ENCODE data around the gene STEAP4. TPM values are rescaled to one million over a fixed set of nuclear protein-coding genes. Genes with fewer than 3 reads are reported as not detected.
"Not testable (repeated sequence)": the region's sequence is repeated elsewhere in the genome, so short reads cannot be mapped to it uniquely, and the experiment has no call there.

The STEAP4 gene
- polyA plus RNA-seq, 2 donors: 3.7 to 6.2 TPM

GRCh38 chr7:88260719-88261118 lies 46.0 kb downstream of the STEAP4 start:
- no peak overlapping the region for H3K4me3 ChIP-seq (ENCODE audit: low read depth in 1 of 2, low read length in 2 of 2)
- WGBS, 2 donors: 87 to 89% methylated on average over 1 of the region's 1 CpG
- H3K27ac ChIP-seq (ENCODE audit: low read depth in 2 of 2, low read length in 1 of 2): no peak overlapping the region
- H3K4me1 ChIP-seq (ENCODE audit: control insufficient read depth in 2 of 2, insufficient read depth in 2 of 2, low read length in 1 of 2): no peaks in the 10 kb centered on the region
- H3K36me3 ChIP-seq (ENCODE audit: control insufficient read depth in 2 of 2, insufficient read depth in 2 of 2, low read length in 1 of 2): no peaks in the 10 kb centered on the region
- no peaks in the 10 kb centered on the region for H3K27me3 ChIP-seq (ENCODE audit: control insufficient read depth in 1 of 2, insufficient read depth in 2 of 2, low read length in 2 of 2)
- H3K9me3 ChIP-seq (ENCODE audit: control insufficient read depth in 2 of 2, insufficient read depth in 1 of 2, low read depth in 1 of 2, low read length in 1 of 2): no peaks in the 10 kb centered on the region

DNA sequence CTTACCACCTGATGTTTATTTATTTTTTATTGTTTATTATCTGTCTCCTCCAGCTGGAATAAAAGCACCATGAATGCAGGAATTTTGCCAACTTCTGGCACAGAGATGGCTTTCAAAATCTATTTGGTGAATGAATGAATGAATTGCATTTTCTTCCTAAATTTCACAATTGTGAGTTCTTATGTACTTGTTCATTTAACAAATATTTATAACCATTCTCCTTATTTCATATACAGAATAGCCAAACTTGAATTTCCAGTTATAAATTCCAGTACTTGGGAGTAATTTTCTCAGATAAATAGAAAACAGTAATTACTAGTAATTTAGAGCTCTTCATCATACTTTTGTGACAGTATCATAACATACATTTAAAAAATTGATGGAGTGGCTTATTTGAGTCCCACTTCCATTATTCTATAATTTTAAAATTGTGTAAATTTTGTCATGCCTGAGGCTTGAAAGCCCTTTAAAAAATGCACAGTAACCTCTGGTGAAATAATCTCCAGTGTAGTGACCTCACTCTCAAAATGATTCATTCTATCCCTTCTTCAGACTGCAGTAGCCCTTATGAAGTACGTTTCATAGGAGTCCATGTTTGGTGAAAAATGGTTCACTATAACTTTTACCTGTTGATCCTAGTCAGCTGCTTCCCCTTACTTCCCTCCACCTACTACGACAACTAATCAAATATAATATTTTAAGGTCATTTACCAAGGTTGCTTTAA lies 46.9 kb downstream of the STEAP4 start:
- Histone ChIP-seq H3K4me3 (ENCODE audit: low read depth in 1 of 2, low read length in 2 of 2) (no peak overlapping the region), H3K27ac (ENCODE audit: low read depth in 2 of 2, low read length in 1 of 2) (no peak overlapping the region), H3K27me3 (ENCODE audit: control insufficient read depth in 1 of 2, insufficient read depth in 2 of 2, low read length in 2 of 2) (no peaks in the 10 kb centered on the region), H3K4me1 (ENCODE audit: control insufficient read depth in 2 of 2, insufficient read depth in 2 of 2, low read length in 1 of 2) (no peaks in the 10 kb centered on the region), H3K36me3 (ENCODE audit: control insufficient read depth in 2 of 2, insufficient read depth in 2 of 2, low read length in 1 of 2) (no peaks in the 10 kb centered on the region), H3K9me3 (ENCODE audit: control insufficient read depth in 2 of 2, insufficient read depth in 1 of 2, low read depth in 1 of 2, low read length in 1 of 2) (peaks cover 4 to 5% of the 10 kb centered on the region in 2 donors)
- 64 to 68% methylated on average over 2 of the region's 2 CpGs for WGBS, 2 donors

DNA sequence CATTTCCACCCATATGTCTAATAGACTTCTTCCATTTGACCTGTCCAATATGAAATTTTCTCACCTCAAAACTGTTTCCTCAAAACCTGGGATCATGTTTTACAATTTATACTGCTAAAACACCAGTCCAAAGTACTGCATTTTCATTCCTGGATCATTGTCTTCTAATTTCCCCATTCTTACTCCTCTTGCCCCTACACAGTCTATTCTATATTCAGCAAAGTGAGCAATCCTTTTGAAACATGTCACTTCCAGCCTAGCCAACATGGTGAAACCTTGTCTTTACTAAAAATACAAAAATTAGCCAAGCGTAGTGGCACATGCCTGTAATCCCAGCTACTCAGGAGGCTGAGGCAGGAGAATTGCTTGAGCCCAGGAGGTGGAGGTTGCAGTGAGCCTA lies 48.4 kb downstream of the STEAP4 start:
- not testable (repeated sequence) for H3K36me3 ChIP-seq (ENCODE audit: control insufficient read depth in 2 of 2, insufficient read depth in 2 of 2, low read length in 1 of 2); H3K4me3 ChIP-seq (ENCODE audit: low read depth in 1 of 2, low read length in 2 of 2); H3K27ac ChIP-seq (ENCODE audit: low read depth in 2 of 2, low read length in 1 of 2); H3K4me1 ChIP-seq (ENCODE audit: control insufficient read depth in 2 of 2, insufficient read depth in 2 of 2, low read length in 1 of 2); H3K9me3 ChIP-seq (ENCODE audit: control insufficient read depth in 2 of 2, insufficient read depth in 1 of 2, low read depth in 1 of 2, low read length in 1 of 2); H3K27me3 ChIP-seq (ENCODE audit: control insufficient read depth in 1 of 2, insufficient read depth in 2 of 2, low read length in 2 of 2)
- 92 to 93% methylated on average over 1 of the region's 1 CpG for WGBS, 2 donors

DNA sequence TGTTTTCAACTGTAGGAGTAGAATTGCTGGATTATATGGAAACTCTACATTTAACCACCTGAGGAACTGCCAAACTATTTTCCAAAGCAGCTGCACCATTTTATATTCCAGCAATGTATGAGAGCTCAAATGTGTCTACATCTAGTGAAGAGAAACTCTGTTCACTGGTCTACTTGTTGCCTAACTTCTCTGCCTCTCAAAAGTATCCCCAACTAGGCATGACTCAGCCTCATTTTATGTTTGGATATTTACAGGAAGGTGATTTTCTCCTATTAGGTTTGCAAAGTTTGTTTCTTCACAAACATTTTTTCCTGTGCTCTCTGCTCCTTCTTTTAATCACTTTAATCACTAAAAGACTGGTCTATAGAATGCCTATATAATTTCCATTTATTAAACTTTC lies 49.8 kb downstream of the STEAP4 start:
- H3K27ac ChIP-seq (ENCODE audit: low read depth in 2 of 2, low read length in 1 of 2): no peak overlapping the region
- H3K4me1 ChIP-seq (ENCODE audit: control insufficient read depth in 2 of 2, insufficient read depth in 2 of 2, low read length in 1 of 2): no peaks in the 10 kb centered on the region
- no peaks in the 10 kb centered on the region for H3K36me3 ChIP-seq (ENCODE audit: control insufficient read depth in 2 of 2, insufficient read depth in 2 of 2, low read length in 1 of 2)
- no peak overlapping the region for H3K4me3 ChIP-seq (ENCODE audit: low read depth in 1 of 2, low read length in 2 of 2)
- peaks cover 8% of the 10 kb centered on the region in 2 donors for H3K9me3 ChIP-seq (ENCODE audit: control insufficient read depth in 2 of 2, insufficient read depth in 1 of 2, low read depth in 1 of 2, low read length in 1 of 2)
- no peaks in the 10 kb centered on the region for H3K27me3 ChIP-seq (ENCODE audit: control insufficient read depth in 1 of 2, insufficient read depth in 2 of 2, low read length in 2 of 2)

DNA sequence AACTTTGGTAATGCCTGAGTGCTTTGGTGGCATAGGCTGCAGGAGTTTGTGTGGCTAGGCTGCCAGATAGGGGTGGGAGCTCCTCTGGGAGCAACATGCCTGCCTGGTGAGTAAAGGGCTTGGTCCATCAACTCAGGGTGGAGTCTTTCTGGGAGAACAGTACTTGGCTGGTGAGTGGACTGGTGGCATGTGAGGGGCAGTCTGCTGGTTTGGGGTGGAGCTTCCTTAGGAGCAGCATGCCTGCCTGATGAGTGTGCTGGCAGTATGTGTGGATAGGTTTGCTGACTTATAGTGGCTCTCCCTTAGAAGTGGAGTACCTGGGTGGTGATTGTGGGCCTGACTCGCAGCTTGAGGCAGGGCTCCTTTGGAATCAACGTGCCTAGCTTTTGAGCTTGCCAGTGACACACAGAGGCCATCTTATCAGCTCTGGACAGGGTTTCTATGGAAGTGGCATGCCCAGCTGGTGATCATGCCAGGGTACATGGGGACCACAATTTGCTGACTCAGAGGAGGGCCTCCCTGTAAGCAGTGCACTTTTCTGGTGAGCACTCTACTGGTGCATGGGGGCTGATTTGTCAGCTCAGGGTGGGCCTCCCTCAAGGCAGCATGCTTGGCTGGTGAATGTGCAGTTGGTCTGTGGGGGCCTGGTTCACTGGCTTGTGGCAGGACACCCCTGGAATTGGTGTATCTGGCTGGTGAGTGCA lies 51.8 kb downstream of the STEAP4 start:
- Histone ChIP-seq H3K4me3 (ENCODE audit: low read depth in 1 of 2, low read length in 2 of 2) (no peak overlapping the region), H3K27ac (ENCODE audit: low read depth in 2 of 2, low read length in 1 of 2) (peak overlapping the region in 1 of 2 donors; percentile 22), H3K36me3 (ENCODE audit: control insufficient read depth in 2 of 2, insufficient read depth in 2 of 2, low read length in 1 of 2) (no peaks in the 10 kb centered on the region), H3K9me3 (ENCODE audit: control insufficient read depth in 2 of 2, insufficient read depth in 1 of 2, low read depth in 1 of 2, low read length in 1 of 2) (peaks cover 8% of the 10 kb centered on the region in 2 donors), H3K4me1 (ENCODE audit: control insufficient read depth in 2 of 2, insufficient read depth in 2 of 2, low read length in 1 of 2) (no peaks in the 10 kb centered on the region), H3K27me3 (ENCODE audit: control insufficient read depth in 1 of 2, insufficient read depth in 2 of 2, low read length in 2 of 2) (no peaks in the 10 kb centered on the region)
- 76 to 89% methylated on average over 2 of the region's 2 CpGs for WGBS, 2 donors

GRCh38 chr7:88253640-88254039 lies 53.1 kb downstream of the STEAP4 start:
- H3K9me3 ChIP-seq (ENCODE audit: control insufficient read depth in 2 of 2, insufficient read depth in 1 of 2, low read depth in 1 of 2, low read length in 1 of 2): peaks cover 8% of the 10 kb centered on the region in 2 donors
- no peaks in the 10 kb centered on the region for H3K36me3 ChIP-seq (ENCODE audit: control insufficient read depth in 2 of 2, insufficient read depth in 2 of 2, low read length in 1 of 2)
- H3K4me1 ChIP-seq (ENCODE audit: control insufficient read depth in 2 of 2, insufficient read depth in 2 of 2, low read length in 1 of 2): no peaks in the 10 kb centered on the region
- H3K4me3 ChIP-seq (ENCODE audit: low read depth in 1 of 2, low read length in 2 of 2): no peak overlapping the region
- H3K27ac ChIP-seq (ENCODE audit: low read depth in 2 of 2, low read length in 1 of 2): no peak overlapping the region
- H3K27me3 ChIP-seq (ENCODE audit: control insufficient read depth in 1 of 2, insufficient read depth in 2 of 2, low read length in 2 of 2): no peaks in the 10 kb centered on the region

GRCh38 chr7:88244258-88244657 lies 62.4 kb downstream of the STEAP4 start:
- H3K9me3 ChIP-seq (ENCODE audit: control insufficient read depth in 2 of 2, insufficient read depth in 1 of 2, low read depth in 1 of 2, low read length in 1 of 2): no peaks in the 10 kb centered on the region
- H3K4me3 ChIP-seq (ENCODE audit: low read depth in 1 of 2, low read length in 2 of 2): no peak overlapping the region
- WGBS, 2 donors: 87 to 94% methylated on average over 1 of the region's 1 CpG
- H3K36me3 ChIP-seq (ENCODE audit: control insufficient read depth in 2 of 2, insufficient read depth in 2 of 2, low read length in 1 of 2): no peaks in the 10 kb centered on the region
- no peak overlapping the region for H3K27ac ChIP-seq (ENCODE audit: low read depth in 2 of 2, low read length in 1 of 2)
- no peaks in the 10 kb centered on the region for H3K4me1 ChIP-seq (ENCODE audit: control insufficient read depth in 2 of 2, insufficient read depth in 2 of 2, low read length in 1 of 2)
- H3K27me3 ChIP-seq (ENCODE audit: control insufficient read depth in 1 of 2, insufficient read depth in 2 of 2, low read length in 2 of 2): no peaks in the 10 kb centered on the region

DNA sequence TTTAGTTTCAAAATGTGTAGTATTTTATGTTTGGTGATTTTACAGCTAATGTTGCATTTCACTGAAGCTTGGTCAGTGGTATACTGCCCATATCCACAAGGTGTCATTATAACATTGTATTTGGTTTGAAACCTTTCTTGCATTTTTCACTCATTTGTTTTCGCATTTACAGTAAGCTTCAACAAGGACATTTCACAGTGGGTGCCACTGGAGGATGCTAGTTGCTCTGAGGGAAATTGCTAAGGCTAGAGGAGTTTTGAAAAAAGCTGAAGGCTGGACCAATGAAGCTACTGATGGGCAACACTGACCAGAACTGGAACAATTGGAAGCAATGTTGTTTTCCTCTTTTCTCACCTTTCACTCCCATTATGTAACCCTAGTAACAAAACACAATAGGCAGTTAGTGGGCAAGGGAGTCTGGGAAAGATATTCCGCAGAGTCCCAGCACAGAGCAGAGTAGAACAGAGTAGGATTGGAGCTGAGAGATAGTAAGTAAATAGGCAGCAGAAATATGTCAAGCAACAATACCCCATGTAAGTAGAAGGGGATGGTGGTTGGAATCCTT lies 63.3 kb downstream of the STEAP4 start:
- no peaks in the 10 kb centered on the region for H3K4me1 ChIP-seq (ENCODE audit: control insufficient read depth in 2 of 2, insufficient read depth in 2 of 2, low read length in 1 of 2)
- H3K4me3 ChIP-seq (ENCODE audit: low read depth in 1 of 2, low read length in 2 of 2): no peak overlapping the region
- WGBS, 2 donors: 26 to 31% methylated on average over 2 of the region's 2 CpGs
- H3K27ac ChIP-seq (ENCODE audit: low read depth in 2 of 2, low read length in 1 of 2): no peak overlapping the region
- no peaks in the 10 kb centered on the region for H3K27me3 ChIP-seq (ENCODE audit: control insufficient read depth in 1 of 2, insufficient read depth in 2 of 2, low read length in 2 of 2)
- no peaks in the 10 kb centered on the region for H3K36me3 ChIP-seq (ENCODE audit: control insufficient read depth in 2 of 2, insufficient read depth in 2 of 2, low read length in 1 of 2)
- H3K9me3 ChIP-seq (ENCODE audit: control insufficient read depth in 2 of 2, insufficient read depth in 1 of 2, low read depth in 1 of 2, low read length in 1 of 2): no peaks in the 10 kb centered on the region

DNA sequence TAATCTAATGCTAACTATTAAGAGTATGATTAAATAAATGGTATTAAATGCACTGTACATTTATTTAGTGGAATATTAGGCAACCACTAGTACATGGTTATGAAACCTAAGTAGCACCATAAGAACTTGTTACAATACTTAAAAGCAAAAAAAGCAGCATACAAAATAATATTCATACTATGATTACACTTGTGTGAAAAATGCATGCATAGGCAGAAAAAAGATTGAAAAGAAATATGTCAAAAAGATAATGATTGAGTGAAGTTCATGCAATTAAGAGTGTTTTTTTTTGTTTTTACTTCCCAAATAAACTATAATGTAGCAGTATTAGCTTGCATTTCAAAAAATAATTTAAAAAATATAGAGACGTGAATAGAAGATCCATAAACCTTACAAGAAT lies 66.8 kb downstream of the STEAP4 start:
- no peaks in the 10 kb centered on the region for H3K4me1 ChIP-seq (ENCODE audit: control insufficient read depth in 2 of 2, insufficient read depth in 2 of 2, low read length in 1 of 2)
- WGBS, 2 donors: 91 to 95% methylated on average over 1 of the region's 1 CpG
- no peak overlapping the region for H3K27ac ChIP-seq (ENCODE audit: low read depth in 2 of 2, low read length in 1 of 2)
- H3K9me3 ChIP-seq (ENCODE audit: control insufficient read depth in 2 of 2, insufficient read depth in 1 of 2, low read depth in 1 of 2, low read length in 1 of 2): no peaks in the 10 kb centered on the region
- H3K4me3 ChIP-seq (ENCODE audit: low read depth in 1 of 2, low read length in 2 of 2): no peak overlapping the region
- H3K27me3 ChIP-seq (ENCODE audit: control insufficient read depth in 1 of 2, insufficient read depth in 2 of 2, low read length in 2 of 2): no peaks in the 10 kb centered on the region
- H3K36me3 ChIP-seq (ENCODE audit: control insufficient read depth in 2 of 2, insufficient read depth in 2 of 2, low read length in 1 of 2): no peaks in the 10 kb centered on the region

DNA sequence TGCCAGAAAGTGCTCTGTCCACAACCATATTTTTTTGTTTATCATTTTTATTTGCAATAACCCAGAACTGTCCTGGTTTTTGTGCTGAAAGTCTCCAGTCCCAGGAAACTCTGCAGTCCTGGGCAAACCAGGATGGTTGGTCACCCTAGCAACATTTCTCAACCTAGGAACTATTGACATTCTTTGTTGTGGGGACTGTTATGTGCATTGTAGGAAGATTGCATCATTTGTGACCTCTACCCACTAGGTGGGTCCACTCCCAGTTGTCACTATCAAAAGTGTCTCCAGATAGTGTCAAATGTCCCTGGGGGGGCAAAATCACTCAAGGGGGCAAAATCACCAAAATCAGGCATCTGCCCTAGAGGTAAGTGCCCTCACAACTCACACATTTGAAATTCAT lies 72.9 kb downstream of the STEAP4 start:
- H3K27ac ChIP-seq (ENCODE audit: low read depth in 2 of 2, low read length in 1 of 2): no peak overlapping the region
- H3K27me3 ChIP-seq (ENCODE audit: control insufficient read depth in 1 of 2, insufficient read depth in 2 of 2, low read length in 2 of 2): no peaks in the 10 kb centered on the region
- H3K36me3 ChIP-seq (ENCODE audit: control insufficient read depth in 2 of 2, insufficient read depth in 2 of 2, low read length in 1 of 2): no peaks in the 10 kb centered on the region
- H3K9me3 ChIP-seq (ENCODE audit: control insufficient read depth in 2 of 2, insufficient read depth in 1 of 2, low read depth in 1 of 2, low read length in 1 of 2): no peaks in the 10 kb centered on the region
- H3K4me1 ChIP-seq (ENCODE audit: control insufficient read depth in 2 of 2, insufficient read depth in 2 of 2, low read length in 1 of 2): no peaks in the 10 kb centered on the region
- no peak overlapping the region for H3K4me3 ChIP-seq (ENCODE audit: low read depth in 1 of 2, low read length in 2 of 2)

All from esophagus (tissue), 2 donors.